Activated naive CD8-positive, alpha-beta T cell (primary cell): Measurements from ENCODE around the gene APOA5.

ENCODE experiments used
- H3K27ac Mint-ChIP-seq: one replicate; pipeline ENCODE4 v1.8.0; 2021; ENCODE audit warnings: mixed read lengths
- H3K27me3 Mint-ChIP-seq: one replicate; pipeline ENCODE4 v1.8.0; 2021; ENCODE audit warnings: mixed read lengths
- H3K36me3 Mint-ChIP-seq: one replicate; pipeline ENCODE4 v1.8.0; 2021; ENCODE audit warnings: mixed read lengths
- H3K4me1 Mint-ChIP-seq: one replicate; pipeline ENCODE4 v1.8.0; 2021; ENCODE audit warnings: low read depth, mixed read lengths
- H3K4me3 Mint-ChIP-seq: one replicate; pipeline ENCODE4 v1.8.0; 2021; ENCODE audit warnings: mild to moderate bottlenecking, mixed read lengths
- H3K9me3 Mint-ChIP-seq: one replicate; pipeline ENCODE4 v1.8.0; 2021; ENCODE audit warnings: low read depth, mixed read lengths

Gene APOA5

DNA sequence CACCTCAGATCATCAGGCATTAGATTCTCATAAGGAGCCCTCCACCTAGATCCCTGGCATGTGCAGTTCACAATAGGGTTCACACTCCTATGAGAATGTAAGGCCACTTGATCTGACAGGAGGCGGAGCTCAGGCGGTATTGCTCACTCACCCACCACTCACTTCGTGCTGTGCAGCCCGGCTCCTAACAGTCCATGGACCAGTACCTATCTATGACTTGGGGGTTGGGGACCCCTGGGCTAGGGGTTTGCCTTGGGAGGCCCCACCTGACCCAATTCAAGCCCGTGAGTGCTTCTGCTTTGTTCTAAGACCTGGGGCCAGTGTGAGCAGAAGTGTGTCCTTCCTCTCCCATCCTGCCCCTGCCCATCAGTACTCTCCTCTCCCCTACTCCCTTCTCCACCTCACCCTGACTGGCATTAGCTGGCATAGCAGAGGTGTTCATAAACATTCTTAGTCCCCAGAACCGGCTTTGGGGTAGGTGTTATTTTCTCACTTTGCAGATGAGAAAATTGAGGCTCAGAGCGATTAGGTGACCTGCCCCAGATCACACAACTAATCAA, 40.2 kb upstream of the APOA5 start:
- Mint-ChIP-seq H3K27me3 (no peaks in the 10 kb centered on the region), H3K4me1 (peaks cover 11% of the 10 kb centered on the region), H3K27ac (no peak overlapping the region), H3K9me3 (no peaks in the 10 kb centered on the region), H3K4me3 (no peak overlapping the region), H3K36me3 (no peaks in the 10 kb centered on the region)

DNA sequence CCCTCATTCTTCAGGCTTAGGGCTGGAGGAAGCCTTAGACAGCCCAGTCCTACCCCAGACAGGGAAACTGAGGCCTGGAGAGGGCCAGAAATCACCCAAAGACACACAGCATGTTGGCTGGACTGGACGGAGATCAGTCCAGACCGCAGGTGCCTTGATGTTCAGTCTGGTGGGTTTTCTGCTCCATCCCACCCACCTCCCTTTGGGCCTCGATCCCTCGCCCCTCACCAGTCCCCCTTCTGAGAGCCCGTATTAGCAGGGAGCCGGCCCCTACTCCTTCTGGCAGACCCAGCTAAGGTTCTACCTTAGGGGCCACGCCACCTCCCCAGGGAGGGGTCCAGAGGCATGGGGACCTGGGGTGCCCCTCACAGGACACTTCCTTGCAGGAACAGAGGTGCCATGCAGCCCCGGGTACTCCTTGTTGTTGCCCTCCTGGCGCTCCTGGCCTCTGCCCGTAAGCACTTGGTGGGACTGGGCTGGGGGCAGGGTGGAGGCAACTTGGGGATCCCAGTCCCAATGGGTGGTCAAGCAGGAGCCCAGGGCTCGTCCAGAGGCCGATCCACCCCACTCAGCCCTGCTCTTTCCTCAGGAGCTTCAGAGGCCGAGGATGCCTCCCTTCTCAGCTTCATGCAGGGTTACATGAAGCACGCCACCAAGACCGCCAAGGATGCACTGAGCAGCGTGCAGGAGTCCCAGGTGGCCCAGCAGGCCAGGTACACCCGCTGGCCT, 38.7 kb upstream of the APOA5 start:
- no peaks in the 10 kb centered on the region for H3K9me3 Mint-ChIP-seq
- H3K4me1 Mint-ChIP-seq: peaks cover 4% of the 10 kb centered on the region
- H3K4me3 Mint-ChIP-seq: no peak overlapping the region
- H3K36me3 Mint-ChIP-seq: no peaks in the 10 kb centered on the region
- no peak overlapping the region for H3K27ac Mint-ChIP-seq
- H3K27me3 Mint-ChIP-seq: no peaks in the 10 kb centered on the region

DNA sequence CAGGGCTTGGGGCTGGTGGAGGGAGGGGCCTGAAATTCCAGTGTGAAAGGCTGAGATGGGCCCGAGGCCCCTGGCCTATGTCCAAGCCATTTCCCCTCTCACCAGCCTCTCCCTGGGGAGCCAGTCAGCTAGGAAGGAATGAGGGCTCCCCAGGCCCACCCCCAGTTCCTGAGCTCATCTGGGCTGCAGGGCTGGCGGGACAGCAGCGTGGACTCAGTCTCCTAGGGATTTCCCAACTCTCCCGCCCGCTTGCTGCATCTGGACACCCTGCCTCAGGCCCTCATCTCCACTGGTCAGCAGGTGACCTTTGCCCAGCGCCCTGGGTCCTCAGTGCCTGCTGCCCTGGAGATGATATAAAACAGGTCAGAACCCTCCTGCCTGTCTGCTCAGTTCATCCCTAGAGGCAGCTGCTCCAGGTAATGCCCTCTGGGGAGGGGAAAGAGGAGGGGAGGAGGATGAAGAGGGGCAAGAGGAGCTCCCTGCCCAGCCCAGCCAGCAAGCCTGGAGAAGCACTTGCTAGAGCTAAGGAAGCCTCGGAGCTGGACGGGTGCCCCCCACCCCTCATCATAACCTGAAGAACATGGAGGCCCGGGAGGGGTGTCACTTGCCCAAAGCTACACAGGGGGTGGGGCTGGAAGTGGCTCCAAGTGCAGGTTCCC, 38.0 kb upstream of the APOA5 start, which contains the start of gene APOC3:
Gene APOC3, plus strand, starts transcription at position 383 of the 659 bp plus-strand sequence. CDS start 676 bp downstream, outside the sequence.
- peaks cover under 1% of the 10 kb centered on the region for H3K4me1 Mint-ChIP-seq
- H3K36me3 Mint-ChIP-seq: no peaks in the 10 kb centered on the region
- no peak within 1 kb of the TSS for H3K27ac Mint-ChIP-seq
- no peaks in the 10 kb centered on the region for H3K27me3 Mint-ChIP-seq
- no peak within 1 kb of the TSS for H3K4me3 Mint-ChIP-seq
- H3K9me3 Mint-ChIP-seq: no peaks in the 10 kb centered on the region

DNA sequence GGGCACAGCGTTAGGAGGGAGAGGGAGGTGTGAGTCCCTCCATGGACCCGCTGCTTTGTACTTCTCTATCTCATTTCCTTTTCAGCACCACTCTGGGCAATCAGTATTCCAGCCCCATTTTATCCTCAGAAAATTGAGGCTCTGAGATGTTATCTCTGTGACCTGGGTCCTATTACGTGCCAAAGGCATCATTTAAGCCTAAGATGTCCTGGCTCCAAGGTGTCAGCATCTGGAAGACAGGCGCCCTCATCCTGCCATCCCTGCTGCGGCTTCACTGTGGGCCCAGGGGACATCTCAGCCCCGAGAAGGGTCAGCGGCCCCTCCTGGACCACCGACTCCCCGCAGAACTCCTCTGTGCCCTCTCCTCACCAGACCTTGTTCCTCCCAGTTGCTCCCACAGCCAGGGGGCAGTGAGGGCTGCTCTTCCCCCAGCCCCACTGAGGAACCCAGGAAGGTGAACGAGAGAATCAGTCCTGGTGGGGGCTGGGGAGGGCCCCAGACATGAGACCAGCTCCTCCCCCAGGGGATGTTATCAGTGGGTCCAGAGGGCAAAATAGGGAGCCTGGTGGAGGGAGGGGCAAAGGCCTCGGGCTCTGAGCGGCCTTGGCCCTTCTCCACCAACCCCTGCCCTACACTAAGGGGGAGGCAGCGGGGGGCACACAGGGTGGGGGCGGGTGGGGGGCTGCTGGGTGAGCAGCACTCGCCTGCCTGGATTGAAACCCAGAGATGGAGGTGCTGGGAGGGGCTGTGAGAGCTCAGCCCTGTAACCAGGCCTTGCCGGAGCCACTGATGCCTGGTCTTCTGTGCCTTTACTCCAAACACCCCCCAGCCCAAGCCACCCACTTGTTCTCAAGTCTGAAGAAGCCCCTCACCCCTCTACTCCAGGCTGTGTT, 37.2 kb upstream of the APOA5 start:
- no peaks in the 10 kb centered on the region for H3K4me1 Mint-ChIP-seq

DNA sequence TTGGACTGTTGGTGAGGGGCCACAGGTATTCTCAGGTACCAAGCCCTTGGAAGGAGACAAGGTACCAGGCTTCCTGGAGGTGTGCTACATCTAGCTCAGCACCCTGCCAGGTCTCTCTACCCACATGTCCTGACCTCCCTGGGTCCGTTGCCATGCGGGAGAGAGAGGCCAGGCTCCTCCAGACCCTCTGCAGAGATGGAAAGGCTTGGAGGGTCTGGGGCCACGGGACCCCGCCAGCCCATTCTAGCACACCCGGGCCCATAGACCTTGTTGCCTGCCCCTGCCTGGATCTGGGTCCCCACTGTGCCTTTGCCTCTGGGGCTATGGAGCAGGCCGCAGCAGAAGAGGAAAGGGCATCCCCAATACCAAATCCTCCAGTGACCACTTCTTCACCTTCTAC, 35.8 kb upstream of the APOA5 start:
- no peaks in the 10 kb centered on the region for H3K36me3 Mint-ChIP-seq
- H3K9me3 Mint-ChIP-seq: no peaks in the 10 kb centered on the region
- no peak overlapping the region for H3K4me3 Mint-ChIP-seq
- H3K27ac Mint-ChIP-seq: no peak overlapping the region
- no peaks in the 10 kb centered on the region for H3K27me3 Mint-ChIP-seq
- no peaks in the 10 kb centered on the region for H3K4me1 Mint-ChIP-seq

More for the DNA sequence above, 37.2 kb upstream of the APOA5 start:
- H3K27ac Mint-ChIP-seq: no peak overlapping the region
- H3K9me3 Mint-ChIP-seq: no peaks in the 10 kb centered on the region
- no peaks in the 10 kb centered on the region for H3K27me3 Mint-ChIP-seq
- H3K4me3 Mint-ChIP-seq: no peak overlapping the region
- H3K36me3 Mint-ChIP-seq: no peaks in the 10 kb centered on the region

DNA sequence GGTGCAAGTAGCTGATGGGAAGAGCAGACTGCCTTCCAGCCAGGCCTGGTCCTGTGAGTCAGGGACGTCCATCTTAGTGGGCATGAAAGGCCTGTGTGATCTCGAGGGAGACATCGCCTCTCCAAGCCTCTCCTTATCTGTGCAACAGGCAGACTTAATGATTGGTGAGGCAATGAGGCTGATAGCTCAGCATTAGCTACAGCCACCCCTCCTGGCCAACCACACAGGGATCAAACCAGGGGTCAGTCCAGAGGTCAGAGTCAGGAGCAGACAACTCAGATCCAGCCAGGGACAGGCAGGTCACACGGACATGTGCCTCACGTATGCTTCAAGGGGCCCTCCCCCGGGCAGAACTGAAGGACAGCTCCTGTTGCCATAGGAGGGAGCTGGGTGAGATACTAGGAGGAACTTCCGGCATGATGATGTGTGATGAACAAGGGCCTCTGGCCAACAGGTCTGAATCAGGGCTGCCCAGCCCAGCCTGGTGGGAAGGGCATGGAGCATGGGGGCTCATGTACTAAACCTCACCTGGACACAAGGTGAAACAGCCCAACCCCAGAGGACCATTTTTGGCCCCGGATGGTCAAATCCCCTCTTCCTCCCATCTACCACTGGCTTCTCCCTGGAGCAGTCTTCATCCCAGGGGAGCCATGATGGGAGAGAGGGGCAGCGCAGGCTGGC, 35.2 kb upstream of the APOA5 start:
- Mint-ChIP-seq H3K36me3 (no peaks in the 10 kb centered on the region), H3K4me3 (no peak overlapping the region), H3K9me3 (no peaks in the 10 kb centered on the region), H3K4me1 (no peaks in the 10 kb centered on the region), H3K27me3 (no peaks in the 10 kb centered on the region), H3K27ac (no peak overlapping the region)

DNA sequence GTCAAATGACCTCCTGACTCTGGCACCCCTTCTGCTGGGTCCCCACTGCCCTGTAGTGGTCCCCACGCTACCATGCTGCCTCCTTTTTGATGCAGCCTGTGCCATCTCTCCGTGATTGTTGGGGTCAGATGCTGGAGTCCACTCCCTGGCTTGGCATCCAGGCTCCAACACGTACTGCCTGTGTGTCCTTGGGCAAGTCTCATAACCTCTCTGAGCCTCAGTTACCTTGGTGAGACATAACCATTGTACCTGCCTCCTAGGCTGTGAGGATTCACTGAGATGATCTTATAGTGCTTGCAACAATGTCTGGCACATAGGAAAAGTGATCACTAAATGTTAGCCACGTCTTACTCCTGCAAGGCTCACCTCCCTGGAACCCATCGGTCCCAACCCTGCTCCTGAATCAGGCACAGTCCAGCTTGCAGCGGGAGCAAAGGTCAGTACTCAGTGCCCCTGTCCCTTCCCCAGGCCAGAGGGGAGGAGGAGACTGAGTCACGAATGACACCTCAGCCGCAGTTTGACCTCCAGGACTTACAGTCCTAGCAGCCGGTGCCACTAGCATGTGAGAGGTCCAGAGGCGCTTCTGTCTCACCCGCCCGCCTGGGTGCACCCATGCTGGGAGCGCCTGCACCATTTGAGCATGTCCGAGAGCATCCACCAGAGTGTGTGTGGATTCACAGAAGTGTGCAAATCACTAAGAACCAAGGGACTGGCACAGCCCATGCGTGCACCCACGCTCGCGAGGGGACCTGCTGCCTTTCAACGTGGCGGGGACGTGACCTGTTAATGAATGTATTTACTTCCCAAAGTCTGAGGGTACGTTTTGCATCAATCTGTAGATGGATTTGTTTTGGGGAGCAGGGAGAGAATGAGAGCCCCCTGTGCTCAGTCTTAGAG, 34.4 kb upstream of the APOA5 start:
- H3K27ac Mint-ChIP-seq: no peak overlapping the region
- H3K4me1 Mint-ChIP-seq: no peaks in the 10 kb centered on the region
- H3K27me3 Mint-ChIP-seq: no peaks in the 10 kb centered on the region

DNA sequence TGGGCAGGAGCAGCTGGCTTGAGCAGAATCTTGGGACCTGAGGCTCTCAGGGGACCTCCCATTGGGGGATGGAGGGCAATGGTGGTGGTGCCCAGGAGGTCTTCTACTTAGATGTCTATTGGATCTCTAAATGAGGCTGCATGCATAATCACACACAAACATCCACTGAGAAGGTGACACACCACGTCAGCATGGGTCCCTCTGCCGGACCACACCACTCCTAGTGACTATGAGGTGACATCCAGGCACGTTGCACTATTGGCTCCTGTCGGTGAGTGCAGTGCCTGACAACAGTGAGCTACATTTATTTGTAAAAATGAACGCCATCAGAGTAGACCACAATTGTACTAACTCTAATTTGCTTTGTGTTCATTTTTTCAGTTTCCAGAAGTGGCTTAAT, 33.8 kb upstream of the APOA5 start:
- no peaks in the 10 kb centered on the region for H3K27me3 Mint-ChIP-seq
- no peak overlapping the region for H3K27ac Mint-ChIP-seq
- no peaks in the 10 kb centered on the region for H3K36me3 Mint-ChIP-seq
- no peaks in the 10 kb centered on the region for H3K4me1 Mint-ChIP-seq
- no peaks in the 10 kb centered on the region for H3K9me3 Mint-ChIP-seq
- no peak overlapping the region for H3K4me3 Mint-ChIP-seq

More for the DNA sequence above, 34.4 kb upstream of the APOA5 start:
- no peaks in the 10 kb centered on the region for H3K9me3 Mint-ChIP-seq
- H3K36me3 Mint-ChIP-seq: no peaks in the 10 kb centered on the region
- no peak overlapping the region for H3K4me3 Mint-ChIP-seq

DNA sequence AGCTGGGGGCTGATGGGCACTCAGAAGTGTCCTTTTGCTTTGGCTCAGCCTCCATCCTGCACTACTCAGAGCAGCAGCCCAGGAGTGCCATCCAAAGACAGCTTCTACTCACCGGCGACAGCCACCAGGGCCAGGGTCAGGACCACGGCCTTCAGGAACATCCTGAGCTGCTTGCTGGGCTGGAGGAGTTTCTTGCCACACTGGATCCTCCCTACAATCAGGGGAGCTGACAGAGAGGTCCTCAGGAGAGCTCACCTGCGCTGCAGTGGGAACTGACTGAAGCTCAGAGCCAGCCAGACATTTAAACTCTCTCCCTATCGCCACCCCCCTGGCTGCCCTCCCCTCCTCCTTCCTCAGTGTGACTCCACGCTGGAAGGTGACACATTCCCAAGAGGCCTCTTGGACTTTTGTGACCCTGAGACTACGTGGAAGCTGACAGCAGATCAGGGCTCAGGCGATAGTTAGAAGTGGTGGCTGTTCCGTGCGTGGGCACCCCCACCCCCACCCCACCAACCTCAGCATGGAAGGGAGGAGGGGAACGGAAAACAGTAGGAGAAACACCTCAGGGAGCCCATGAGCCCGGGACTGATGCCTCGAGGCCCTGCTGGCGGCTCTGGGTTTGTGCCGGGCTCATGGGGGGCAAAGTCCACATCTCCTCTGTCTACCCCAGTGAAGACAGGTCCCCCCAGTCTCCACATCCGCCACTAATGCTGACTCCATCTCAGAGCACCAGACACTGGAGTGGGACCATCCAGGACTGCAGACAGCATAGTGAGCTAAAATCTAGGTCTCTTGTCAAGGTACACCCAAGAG, 31.6 kb upstream of the APOA5 start, which contains the start of gene APOA4:
Gene APOA4, minus strand, starts transcription at position 274 of the 813 bp plus-strand sequence. Its CDS starts 113 bp downstream, at position 161.
- no peaks in the 10 kb centered on the region for H3K4me1 Mint-ChIP-seq
- no peaks in the 10 kb centered on the region for H3K27me3 Mint-ChIP-seq
- no peak within 1 kb of the TSS for H3K27ac Mint-ChIP-seq
- H3K36me3 Mint-ChIP-seq: no peaks in the 10 kb centered on the region
- no peaks in the 10 kb centered on the region for H3K9me3 Mint-ChIP-seq
- no peak within 1 kb of the TSS for H3K4me3 Mint-ChIP-seq

DNA sequence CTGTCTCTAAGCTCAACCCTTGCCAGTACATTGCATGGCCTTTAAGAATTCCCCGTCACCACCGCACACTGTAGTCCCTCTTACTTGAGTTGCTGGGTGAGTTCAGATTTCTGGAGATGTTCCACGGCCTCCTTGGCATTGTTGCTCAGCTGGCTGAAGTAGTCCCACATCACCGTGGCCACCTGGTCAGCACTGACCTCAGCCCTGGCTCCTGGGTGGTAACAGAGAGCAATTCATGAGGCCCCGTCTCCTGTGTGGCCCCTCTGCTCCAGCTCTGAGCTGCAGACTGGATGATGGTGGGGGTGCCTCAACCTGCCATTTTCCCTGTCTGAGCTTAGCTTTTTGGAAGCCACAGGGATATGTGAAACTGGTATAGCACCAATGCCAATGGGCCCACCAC, 30.9 kb upstream of the APOA5 start:
- Mint-ChIP-seq H3K27ac (no peak overlapping the region), H3K27me3 (no peaks in the 10 kb centered on the region), H3K4me1 (no peaks in the 10 kb centered on the region), H3K36me3 (no peaks in the 10 kb centered on the region), H3K4me3 (no peak overlapping the region), H3K9me3 (no peaks in the 10 kb centered on the region)

DNA sequence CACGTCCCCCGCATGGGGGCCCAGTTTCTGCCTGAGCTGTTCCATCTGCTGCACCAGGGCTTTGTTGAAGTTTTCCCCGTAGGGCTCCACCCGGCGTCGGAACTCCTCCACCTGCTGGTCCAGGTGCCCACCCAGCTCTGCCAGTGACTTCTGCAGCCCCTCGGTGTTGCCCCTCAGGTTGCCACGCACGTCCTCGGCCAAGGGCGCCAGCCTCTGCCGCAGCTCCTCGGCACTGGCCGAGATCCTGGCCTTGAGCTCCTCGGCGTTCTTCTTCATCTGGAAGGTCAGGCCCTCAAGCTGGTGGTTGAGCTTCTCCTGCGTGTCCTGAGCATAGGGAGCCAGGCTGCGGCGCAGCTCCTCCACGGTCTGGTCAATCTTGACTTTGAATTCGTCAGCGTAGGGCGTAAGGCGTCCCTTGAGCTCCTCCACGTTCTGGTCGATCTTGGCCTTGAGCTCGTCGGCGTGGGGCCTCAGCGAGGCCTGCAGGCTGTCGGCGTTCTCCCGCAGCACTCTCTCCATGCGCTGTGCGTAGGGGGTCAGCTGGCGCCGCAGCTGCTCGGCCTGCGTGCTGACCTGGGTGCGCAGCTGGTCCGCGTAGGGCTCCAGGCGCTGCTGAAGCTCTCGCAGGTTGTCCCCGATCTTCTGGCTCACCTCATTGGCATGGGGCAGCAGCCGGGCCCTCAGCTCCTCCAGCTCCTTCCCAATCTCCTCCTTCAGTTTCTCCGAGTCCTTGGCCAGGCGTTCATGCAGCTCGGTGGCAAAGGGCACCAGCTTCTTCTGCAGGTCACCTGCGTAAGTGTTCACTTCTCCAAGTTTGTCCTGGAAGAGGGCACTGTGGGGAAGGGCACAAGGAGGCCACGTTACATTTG, 29.6 kb upstream of the APOA5 start:
- Mint-ChIP-seq H3K36me3 (no peaks in the 10 kb centered on the region), H3K27ac (no peak overlapping the region), H3K9me3 (no peaks in the 10 kb centered on the region), H3K4me3 (no peak overlapping the region), H3K27me3 (no peaks in the 10 kb centered on the region), H3K4me1 (no peaks in the 10 kb centered on the region)

DNA sequence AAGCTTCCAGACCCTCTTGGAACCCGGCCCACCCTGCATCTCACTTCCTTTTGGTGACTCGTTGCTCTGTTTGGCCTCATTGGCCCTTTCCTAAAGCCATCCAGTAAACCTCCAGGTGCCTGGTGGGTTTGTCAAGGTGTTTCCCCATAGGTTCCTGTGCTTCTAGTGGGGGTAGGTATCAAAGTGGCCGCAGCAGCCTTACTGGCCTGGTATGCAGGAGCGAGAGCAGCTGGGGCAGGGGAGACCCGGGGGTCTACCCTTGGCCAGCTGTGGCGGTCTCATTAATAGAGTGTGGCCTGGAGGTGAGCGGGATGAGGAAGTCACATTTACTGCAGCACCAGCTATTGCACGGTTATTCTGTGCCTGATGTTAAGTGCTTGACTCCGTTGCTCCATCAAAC, 27.4 kb upstream of the APOA5 start:
- Mint-ChIP-seq H3K4me1 (no peaks in the 10 kb centered on the region), H3K9me3 (no peaks in the 10 kb centered on the region), H3K27ac (no peak overlapping the region), H3K4me3 (no peak overlapping the region), H3K27me3 (no peaks in the 10 kb centered on the region), H3K36me3 (no peaks in the 10 kb centered on the region)
